Measurements from ENCODE around the gene EDARADD. TPM values are rescaled to one million over a fixed set of nuclear protein-coding genes. Genes with fewer than 3 reads are reported as not detected.

Gene EDARADD
- total RNA-seq, 1 donor from 2014 or later, result 9.4 TPM

GRCh38 chr1:236391008-236391407, 3.1 kb upstream of the EDARADD start:
- Mint-ChIP-seq H3K4me1 (ENCODE audit: unreplicated experiment) (peaks cover 6% of the 10 kb centered on the region), H3K27me3 (ENCODE audit: unreplicated experiment) (peaks cover 3% of the 10 kb centered on the region), H3K27ac (ENCODE audit: unreplicated experiment) (no peak overlapping the region), H3K4me3 (ENCODE audit: unreplicated experiment) (no peak overlapping the region), H3K36me3 (ENCODE audit: low read depth, unreplicated experiment) (peaks cover 2% of the 10 kb centered on the region), H3K9me3 (ENCODE audit: unreplicated experiment) (no peaks in the 10 kb centered on the region)
- TF ChIP-seq CTCF (IDR thresholded peaks at IDR 0.05; ENCODE audit: unreplicated experiment), result no peak
- no peak for DNase-seq (ENCODE audit: low spot score)

GRCh38 chr1:236392182-236392581, 1.9 kb upstream of the EDARADD start:
- no peak for TF ChIP-seq CTCF (IDR thresholded peaks at IDR 0.05; ENCODE audit: unreplicated experiment)
- Mint-ChIP-seq H3K4me3 (ENCODE audit: unreplicated experiment) (no peak overlapping the region), H3K4me1 (ENCODE audit: unreplicated experiment) (peaks cover 14% of the 10 kb centered on the region), H3K9me3 (ENCODE audit: unreplicated experiment) (no peaks in the 10 kb centered on the region), H3K27ac (ENCODE audit: unreplicated experiment) (no peak overlapping the region), H3K27me3 (ENCODE audit: unreplicated experiment) (peaks cover 5% of the 10 kb centered on the region), H3K36me3 (ENCODE audit: low read depth, unreplicated experiment) (peaks cover 6% of the 10 kb centered on the region)
- DNase-seq (ENCODE audit: low spot score), result no peak

- DNase-seq (ENCODE audit: low spot score), result no peak
- Mint-ChIP-seq H3K4me1 (ENCODE audit: unreplicated experiment) (peaks cover 30% of the 10 kb centered on the region), H3K27me3 (ENCODE audit: unreplicated experiment) (peaks cover 7% of the 10 kb centered on the region), H3K4me3 (ENCODE audit: unreplicated experiment) (peak overlapping the region; percentile 92), H3K27ac (ENCODE audit: unreplicated experiment) (peak overlapping the region; percentile 38), H3K36me3 (ENCODE audit: low read depth, unreplicated experiment) (peaks cover 12% of the 10 kb centered on the region), H3K9me3 (ENCODE audit: unreplicated experiment) (no peaks in the 10 kb centered on the region)
- no peak for TF ChIP-seq CTCF (IDR thresholded peaks at IDR 0.05; ENCODE audit: unreplicated experiment)
Observed at GRCh38 chr1:236394879-236395229, 768 bp downstream of the EDARADD start.

GRCh38 chr1:236395230-236395946, 1.3 kb downstream of the EDARADD start:
- Mint-ChIP-seq H3K9me3 (ENCODE audit: unreplicated experiment) (no peaks in the 10 kb centered on the region), H3K4me3 (ENCODE audit: unreplicated experiment) (peak overlapping the region; percentile 98), H3K27me3 (ENCODE audit: unreplicated experiment) (peaks cover 7% of the 10 kb centered on the region), H3K4me1 (ENCODE audit: unreplicated experiment) (peaks cover 36% of the 10 kb centered on the region), H3K36me3 (ENCODE audit: low read depth, unreplicated experiment) (peaks cover 12% of the 10 kb centered on the region), H3K27ac (ENCODE audit: unreplicated experiment) (no peak overlapping the region)
- peak; percentile 41 for DNase-seq (ENCODE audit: low spot score)
- TF ChIP-seq CTCF (IDR thresholded peaks at IDR 0.05; ENCODE audit: unreplicated experiment), result no peak

GRCh38 chr1:236395947-236396664, 2.0 kb downstream of the EDARADD start:
- DNase-seq (ENCODE audit: low spot score), result no peak
- no peak for TF ChIP-seq CTCF (IDR thresholded peaks at IDR 0.05; ENCODE audit: unreplicated experiment)
- H3K9me3 Mint-ChIP-seq (ENCODE audit: unreplicated experiment), result no peaks in the 10 kb centered on the region
- no peak overlapping the region for H3K27ac Mint-ChIP-seq (ENCODE audit: unreplicated experiment)
- H3K36me3 Mint-ChIP-seq (ENCODE audit: low read depth, unreplicated experiment), result peaks cover 12% of the 10 kb centered on the region
- H3K4me3 Mint-ChIP-seq (ENCODE audit: unreplicated experiment), result peak overlapping the region; percentile 98
- H3K4me1 Mint-ChIP-seq (ENCODE audit: unreplicated experiment), result peaks cover 41% of the 10 kb centered on the region
- H3K27me3 Mint-ChIP-seq (ENCODE audit: unreplicated experiment), result peaks cover 7% of the 10 kb centered on the region
